OCI-LY7 (cell line): Measurements from ENCODE around the gene TIGD3. TPM values are rescaled to one million over a fixed set of nuclear protein-coding genes. Genes with fewer than 3 reads are reported as not detected.

Source experiments
- BruUV-seq: library from RNA; stranded (reverse); fragments of 400-500 nt; replicated peaks from 2 replicates; lab custom pipeline; 2021; lab: Mats Ljungman, UMichigan
- CTCF ChIA-PET: fragments of 300-600 bp; sonication (Branson Sonifier 250); formaldehyde crosslinking; loops from one replicate; lab custom pipeline; 2022; ENCODE audit warnings: antibody characterized with exemption; ENCODE audit not compliant: unreplicated experiment; lab: Charles Lee
- POLR2A ChIA-PET: fragments of 300-600 bp; sonication (Branson Sonifier 250); formaldehyde crosslinking; loops from one replicate; lab custom pipeline; 2022; ENCODE audit warnings: antibody characterized with exemption; lab: Charles Lee
- DNase-seq: peaks from one replicate; pipeline ENCODE4 v3.0.0-alpha.2; 2015; ENCODE audit warnings: low spot score
- H2AFZ ChIP-seq: fragments of 200-600 bp; sonication (generic), shearing (Covaris generic); 2 replicates; pipeline ENCODE4 v1.6.1; 2014; ENCODE audit warnings: mild to moderate bottlenecking, antibody characterized with exemption, low read length, moderate library complexity
- H3K27ac ChIP-seq: fragments of 200-600 bp; sonication (generic); 2 replicates; pipeline ENCODE4 v1.5.1; 2014; ENCODE audit warnings: mixed run types, low read depth, mild to moderate bottlenecking, moderate library complexity, low read length, inconsistent platforms; ENCODE audit not compliant: poor library complexity, severe bottlenecking
- H3K36me3 ChIP-seq: fragments of 200-600 bp; sonication (generic); 2 replicates; pipeline ENCODE4 v1.6.1; 2014; ENCODE audit warnings: mild to moderate bottlenecking, antibody characterized with exemption, low read length, moderate library complexity, mixed read lengths; ENCODE audit not compliant: insufficient read depth
- H3K4me1 ChIP-seq: fragments of 200-600 bp; sonication (generic); 2 replicates; pipeline ENCODE4 v1.5.1; 2014; ENCODE audit warnings: mild to moderate bottlenecking, low read length; ENCODE audit not compliant: insufficient read depth, poor library complexity, severe bottlenecking
- H3K4me2 ChIP-seq: fragments of 200-600 bp; sonication (generic); 2 replicates; pipeline ENCODE4 v1.6.1; 2014; ENCODE audit warnings: mild to moderate bottlenecking, low read length
- H3K4me3 ChIP-seq: fragments of 200-600 bp; sonication (generic); 2 replicates; pipeline ENCODE4 v1.5.1; 2014; ENCODE audit warnings: mild to moderate bottlenecking, low read depth, low read length; ENCODE audit not compliant: poor library complexity, severe bottlenecking
- H3K79me2 ChIP-seq: fragments of 200-600 bp; sonication (generic); 2 replicates; pipeline ENCODE4 v1.6.1; 2016; ENCODE audit warnings: low read depth, mild to moderate bottlenecking, low read length, moderate library complexity, mixed read lengths; ENCODE audit not compliant: insufficient read depth
- H3K9me2 ChIP-seq: fragments of 200-600 bp; sonication (generic); 2 replicates; pipeline ENCODE4 v1.6.1; 2016; ENCODE audit warnings: mild to moderate bottlenecking, low read length, mixed read lengths; ENCODE audit not compliant: insufficient read depth
- H3K9me3 ChIP-seq: fragments of 200-600 bp; sonication (generic); 2 replicates; pipeline ENCODE4 v1.6.1; 2014; ENCODE audit warnings: mild to moderate bottlenecking, mixed run types, low read length, mixed read lengths
- H4K20me1 ChIP-seq: fragments of 200-600 bp; sonication (generic); 2 replicates; pipeline ENCODE4 v1.6.1; 2014; ENCODE audit warnings: mild to moderate bottlenecking, antibody characterized with exemption, low read length, moderate library complexity, mixed read lengths; ENCODE audit not compliant: insufficient read depth
- EZH2phosphoT487 ChIP-seq: fragments of 200-600 bp; sonication (generic); IDR thresholded peaks from 2 replicates; pipeline ENCODE4 v1.6.1; 2018; ENCODE audit warnings: low read depth, borderline replicate concordance, mild to moderate bottlenecking, mixed run types, antibody characterized with exemption, low read length, moderate library complexity, mixed read lengths
- intact Hi-C: fragments of 100-400 bp; cut with micrococcal nuclease; formaldehyde crosslinking; loops from one replicate; pipeline ENCODE4 v1.10.0; 2022; ENCODE audit not compliant: unreplicated experiment
- total RNA-seq, 2 experiments: library from RNA; depleted of rRNA in 1 of 2; stranded (reverse); fragments of >200 nt in 1 of 2; shearing (Covaris generic) in 1 of 2; gene quantifications; 2 replicates each; pipeline ENCODE4 v1.2.3, GENCODE V29; 2014 to 2022
- TF ChIP-seq, protein P1 (sequence below): fragments of 200-600 bp; sonication (generic); conservative IDR thresholded peaks from 2 replicates; pipeline ENCODE4 v1.5.1; 2014; ENCODE audit warnings: mild to moderate bottlenecking, antibody characterized with exemption, low read length, moderate library complexity, mixed read lengths

The TIGD3 gene
- total RNA-seq, 2 experiments from 2014 or later: 2.0 to 2.7 TPM

DNA sequence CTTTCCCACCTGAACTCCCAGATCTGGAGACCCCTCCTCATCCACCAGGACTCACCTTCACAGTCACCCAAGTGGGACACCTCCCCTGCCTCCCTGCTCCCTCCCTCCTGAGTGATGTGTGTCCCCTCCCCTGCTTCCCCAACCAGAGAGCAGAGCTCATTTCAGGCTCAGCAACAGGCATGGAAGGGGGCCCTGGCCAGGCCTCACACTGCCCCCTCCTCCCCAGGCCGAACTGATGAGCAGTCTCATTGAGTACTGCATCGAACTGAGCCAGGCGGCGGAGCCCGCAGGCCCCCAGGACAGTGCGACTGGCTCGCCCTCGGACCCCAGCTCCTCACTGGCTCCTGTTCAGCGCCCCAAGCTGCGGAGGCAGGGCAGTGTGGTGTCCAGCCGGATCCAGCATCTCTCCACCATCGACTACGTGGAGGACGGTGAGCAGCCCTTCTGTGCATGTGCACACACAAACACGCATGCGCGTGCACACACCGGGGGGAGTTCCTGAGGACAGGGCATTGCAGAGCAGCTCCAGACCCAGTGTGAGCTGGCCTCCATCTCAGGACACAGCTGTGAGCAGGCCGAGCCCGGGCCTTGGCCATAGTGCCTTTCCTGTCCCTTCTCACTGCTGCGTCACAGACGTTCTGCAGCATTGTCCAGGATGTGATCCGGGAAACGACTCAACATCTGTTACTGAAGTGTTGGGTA lies 50.2 kb downstream of the TIGD3 start:
- Histone ChIP-seq H3K27ac (peak overlapping the region; percentile 90), H3K4me1 (peaks cover 56% of the 10 kb centered on the region), H3K4me2 (peak overlapping the region; percentile 76), H3K36me3 (peaks cover 75% of the 10 kb centered on the region), H3K79me2 (no peaks in the 10 kb centered on the region), H3K4me3 (no peak overlapping the region), H3K9me3 (no peaks in the 10 kb centered on the region), H4K20me1 (0 out of 2 replicates have a peak, but pooled peaks cover 4% of the 10 kb centered on the region), H2AFZ (no peak overlapping the region), H3K9me2 (no peaks in the 10 kb centered on the region)
- intact Hi-C loops: no loop called here
- no peak for DNase-seq
- BruUV-seq: no TSS peak
- CTCF ChIA-PET: no interaction called here
- TF ChIP-seq, protein P1, sequence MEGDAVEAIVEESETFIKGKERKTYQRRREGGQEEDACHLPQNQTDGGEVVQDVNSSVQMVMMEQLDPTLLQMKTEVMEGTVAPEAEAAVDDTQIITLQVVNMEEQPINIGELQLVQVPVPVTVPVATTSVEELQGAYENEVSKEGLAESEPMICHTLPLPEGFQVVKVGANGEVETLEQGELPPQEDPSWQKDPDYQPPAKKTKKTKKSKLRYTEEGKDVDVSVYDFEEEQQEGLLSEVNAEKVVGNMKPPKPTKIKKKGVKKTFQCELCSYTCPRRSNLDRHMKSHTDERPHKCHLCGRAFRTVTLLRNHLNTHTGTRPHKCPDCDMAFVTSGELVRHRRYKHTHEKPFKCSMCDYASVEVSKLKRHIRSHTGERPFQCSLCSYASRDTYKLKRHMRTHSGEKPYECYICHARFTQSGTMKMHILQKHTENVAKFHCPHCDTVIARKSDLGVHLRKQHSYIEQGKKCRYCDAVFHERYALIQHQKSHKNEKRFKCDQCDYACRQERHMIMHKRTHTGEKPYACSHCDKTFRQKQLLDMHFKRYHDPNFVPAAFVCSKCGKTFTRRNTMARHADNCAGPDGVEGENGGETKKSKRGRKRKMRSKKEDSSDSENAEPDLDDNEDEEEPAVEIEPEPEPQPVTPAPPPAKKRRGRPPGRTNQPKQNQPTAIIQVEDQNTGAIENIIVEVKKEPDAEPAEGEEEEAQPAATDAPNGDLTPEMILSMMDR: no peak
- TF ChIP-seq EZH2phosphoT487: no peak
- POLR2A ChIA-PET: interaction anchor here (1.1 kb wide), 1 partner anchor 71 kb away, joined by 4 read pairs; no protein-coding TSS in a partner anchor

Other genes starting within 250 kb of the TIGD3 start
- 25.8 and 30.1 TPM in 2 replicates for gene TM7SF2, start 242.9 kb upstream of the TIGD3 start, total RNA-seq (2014; rRNA removed; shearing (Covaris generic))
- 46.7 and 54.1 TPM in 2 replicates for gene TM7SF2, start 242.9 kb upstream of the TIGD3 start, total RNA-seq (2022)
- 29.9 and 32.4 TPM in 2 replicates for gene ZNHIT2, start 237.1 kb upstream of the TIGD3 start, total RNA-seq (2014; rRNA removed; shearing (Covaris generic))
- gene ZNHIT2, start 237.1 kb upstream of the TIGD3 start, total RNA-seq (2022): 10.7 and 11.5 TPM in 2 replicates
- 1,573 and 1,628 TPM in 2 replicates for gene FAU, start 232.6 kb upstream of the TIGD3 start, total RNA-seq (2014; rRNA removed; shearing (Covaris generic))
- gene FAU, start 232.6 kb upstream of the TIGD3 start, total RNA-seq (2022): 1,401 and 1,406 TPM in 2 replicates
- 81.6 and 83.2 TPM in 2 replicates for gene MRPL49, start 232.4 kb upstream of the TIGD3 start, total RNA-seq (2014; rRNA removed; shearing (Covaris generic))
- gene MRPL49, start 232.4 kb upstream of the TIGD3 start, total RNA-seq (2022): 65.2 and 67.2 TPM in 2 replicates
- 102 and 134 TPM in 2 replicates for gene SYVN1, start 220.2 kb upstream of the TIGD3 start, total RNA-seq (2014; rRNA removed; shearing (Covaris generic))
- gene SYVN1, start 220.2 kb upstream of the TIGD3 start, total RNA-seq (2022): 310 and 320 TPM in 2 replicates
- not detected in 2 replicates for gene SPDYC, start 184.5 kb upstream of the TIGD3 start, total RNA-seq (2014; rRNA removed; shearing (Covaris generic))
- not detected in 2 replicates for gene SPDYC, start 184.5 kb upstream of the TIGD3 start, total RNA-seq (2022)
- 66.9 and 89.9 TPM in 2 replicates for gene CAPN1, start 172.8 kb upstream of the TIGD3 start, total RNA-seq (2014; rRNA removed; shearing (Covaris generic))
- 111 and 118 TPM in 2 replicates for gene CAPN1, start 172.8 kb upstream of the TIGD3 start, total RNA-seq (2022)
- gene POLA2, start 92.8 kb upstream of the TIGD3 start, total RNA-seq (2014; rRNA removed; shearing (Covaris generic)): 47.5 and 50.0 TPM in 2 replicates
- gene POLA2, start 92.8 kb upstream of the TIGD3 start, total RNA-seq (2022): 89.1 and 103 TPM in 2 replicates
- gene CDC42EP2, start 39.9 kb upstream of the TIGD3 start, total RNA-seq (2014; rRNA removed; shearing (Covaris generic)): not detected in 2 replicates
- gene CDC42EP2, start 39.9 kb upstream of the TIGD3 start, total RNA-seq (2022): 1.7 and 3.9 TPM in 2 replicates
- gene DPF2, start 20.9 kb upstream of the TIGD3 start, total RNA-seq (2014; rRNA removed; shearing (Covaris generic)): 38.5 and 39.9 TPM in 2 replicates
- 62.2 and 64.2 TPM in 2 replicates for gene DPF2, start 20.9 kb upstream of the TIGD3 start, total RNA-seq (2022)
- 5.9 and 7.0 TPM in 2 replicates for gene SLC25A45, start 27.9 kb downstream of the TIGD3 start, total RNA-seq (2014; rRNA removed; shearing (Covaris generic))
- gene SLC25A45, start 27.9 kb downstream of the TIGD3 start, total RNA-seq (2022): 20.7 and 24.0 TPM in 2 replicates
- 36.7 and 55.8 TPM in 2 replicates for gene FRMD8, start 31.9 kb downstream of the TIGD3 start, total RNA-seq (2014; rRNA removed; shearing (Covaris generic))
- gene FRMD8, start 31.9 kb downstream of the TIGD3 start, total RNA-seq (2022): 31.5 and 37.6 TPM in 2 replicates
- gene NEAT1, start 68.0 kb downstream of the TIGD3 start, total RNA-seq (2014; rRNA removed; shearing (Covaris generic)): 30.1 and 52.2 TPM in 2 replicates
- 390 and 440 TPM in 2 replicates for gene NEAT1, start 68.0 kb downstream of the TIGD3 start, total RNA-seq (2022)
- gene MALAT1, start 144.3 kb downstream of the TIGD3 start, total RNA-seq (2014; rRNA removed; shearing (Covaris generic)): 3,446 and 3,598 TPM in 2 replicates
- 5,974 and 7,097 TPM in 2 replicates for gene MALAT1, start 144.3 kb downstream of the TIGD3 start, total RNA-seq (2022)
- gene SCYL1, start 170.3 kb downstream of the TIGD3 start, total RNA-seq (2014; rRNA removed; shearing (Covaris generic)): 43.2 and 56.8 TPM in 2 replicates
- 62.9 and 70.0 TPM in 2 replicates for gene SCYL1, start 170.3 kb downstream of the TIGD3 start, total RNA-seq (2022)
- gene LTBP3, start 203.6 kb downstream of the TIGD3 start, total RNA-seq (2014; rRNA removed; shearing (Covaris generic)): 11.2 and 17.4 TPM in 2 replicates
- 10.0 and 13.8 TPM in 2 replicates for gene LTBP3, start 203.6 kb downstream of the TIGD3 start, total RNA-seq (2022)
- 37.7 and 60.4 TPM in 2 replicates for gene ZNRD2, start 215.7 kb downstream of the TIGD3 start, total RNA-seq (2014; rRNA removed; shearing (Covaris generic))
- 35.9 and 43.4 TPM in 2 replicates for gene ZNRD2, start 215.7 kb downstream of the TIGD3 start, total RNA-seq (2022)
- 16.1 and 26.4 TPM in 2 replicates for gene FAM89B, start 217.8 kb downstream of the TIGD3 start, total RNA-seq (2014; rRNA removed; shearing (Covaris generic))
- 17.9 and 25.3 TPM in 2 replicates for gene FAM89B, start 217.8 kb downstream of the TIGD3 start, total RNA-seq (2022)
- gene EHBP1L1, start 221.3 kb downstream of the TIGD3 start, total RNA-seq (2014; rRNA removed; shearing (Covaris generic)): 59.6 and 59.7 TPM in 2 replicates
- 71.6 and 80.3 TPM in 2 replicates for gene EHBP1L1, start 221.3 kb downstream of the TIGD3 start, total RNA-seq (2022)
- 1.4 TPM in 1 of 2 replicates, not detected in the other for gene KCNK7, start 241.0 kb downstream of the TIGD3 start, total RNA-seq (2014; rRNA removed; shearing (Covaris generic))
- gene KCNK7, start 241.0 kb downstream of the TIGD3 start, total RNA-seq (2022): 0.68 and 1.6 TPM in 2 replicates